Neural crest cell (in vitro differentiated cells): Measurements from ENCODE around the gene PLAC8L1. TPM values are rescaled to one million over a fixed set of nuclear protein-coding genes. Genes with fewer than 3 reads are reported as not detected.
"Not testable (repeated sequence)": the region's sequence is repeated elsewhere in the genome, so short reads cannot be mapped to it uniquely, and the experiment has no call there.

Experiments used
- DNase-seq: peaks from one replicate; pipeline ENCODE4 v3.0.0; 2021; ENCODE audit warnings: low read depth, mixed read lengths, low spot score
- H3K27ac Mint-ChIP-seq: one replicate; pipeline ENCODE4 v1.8.0; 2021; ENCODE audit warnings: mild to moderate bottlenecking, mixed read lengths; ENCODE audit not compliant: unreplicated experiment
- H3K27me3 Mint-ChIP-seq: 2 replicates; pipeline ENCODE4 v1.8.0; 2021; ENCODE audit warnings: low read depth, mild to moderate bottlenecking, mixed read lengths
- H3K36me3 Mint-ChIP-seq: 2 replicates; pipeline ENCODE4 v1.8.0; 2021; ENCODE audit warnings: low read depth, mild to moderate bottlenecking, mixed read lengths
- H3K4me1 Mint-ChIP-seq: 2 replicates; pipeline ENCODE4 v1.8.0; 2021; ENCODE audit warnings: mixed read lengths
- H3K4me3 Mint-ChIP-seq: one replicate; pipeline ENCODE4 v1.8.0; 2021; ENCODE audit warnings: mild to moderate bottlenecking, mixed read lengths
- H3K9me3 Mint-ChIP-seq: 2 replicates; pipeline ENCODE4 v1.8.0; 2021; ENCODE audit warnings: mixed read lengths
- CTCF ChIP-seq: fragments of 200-600 bp; sonication (generic); conservative IDR thresholded peaks from 2 replicates; pipeline ENCODE4 v1.5.0; 2021; ENCODE audit warnings: antibody characterized with exemption, mild to moderate bottlenecking
- total RNA-seq: library from RNA; stranded (reverse); gene quantifications from 2 replicates; pipeline ENCODE4 v1.2.1, GENCODE V29; 2021

PLAC8L1 gene
- total RNA-seq, 1 donor from 2014 or later, result 1.8 TPM

- Mint-ChIP-seq H3K27me3 (no peaks in the 10 kb centered on the region), H3K4me3 (no peak overlapping the region)
- DNase-seq, result no peak
These were observed 19.2 kb upstream of the PLAC8L1 start for GRCh38 chr5:146124580-146124979.

DNA sequence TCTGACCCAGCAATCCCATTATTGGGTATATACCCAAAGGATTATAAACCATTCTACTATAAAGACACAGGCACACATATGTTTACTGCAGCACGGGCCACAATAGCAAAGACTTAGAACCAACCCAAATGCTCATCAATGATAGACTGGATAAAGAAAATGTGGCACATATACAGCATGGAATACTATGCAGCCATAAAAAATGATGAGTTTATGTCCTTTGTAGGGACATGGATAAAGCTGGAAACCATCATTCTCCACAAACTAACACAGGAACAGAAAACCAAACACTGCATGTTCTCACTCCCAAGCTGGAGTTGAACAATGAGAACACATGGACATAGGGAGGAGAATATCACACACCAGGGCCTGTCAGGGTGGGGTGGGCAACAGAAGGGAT lies 16.1 kb upstream of the PLAC8L1 start:
- H3K4me1 Mint-ChIP-seq, H3K27me3 Mint-ChIP-seq, H3K4me3 Mint-ChIP-seq, DNase-seq, H3K27ac Mint-ChIP-seq, H3K9me3 Mint-ChIP-seq: not testable (repeated sequence)
- H3K36me3 Mint-ChIP-seq, result peaks cover 36% of the 10 kb centered on the region

More at GRCh38 chr5:146124580-146124979, 19.2 kb upstream of the PLAC8L1 start:
- Mint-ChIP-seq H3K36me3 (peaks cover 29% of the 10 kb centered on the region), H3K4me1 (no peaks in the 10 kb centered on the region), H3K27ac (no peak overlapping the region), H3K9me3 (no peaks in the 10 kb centered on the region)
- no peak for TF ChIP-seq CTCF

DNA sequence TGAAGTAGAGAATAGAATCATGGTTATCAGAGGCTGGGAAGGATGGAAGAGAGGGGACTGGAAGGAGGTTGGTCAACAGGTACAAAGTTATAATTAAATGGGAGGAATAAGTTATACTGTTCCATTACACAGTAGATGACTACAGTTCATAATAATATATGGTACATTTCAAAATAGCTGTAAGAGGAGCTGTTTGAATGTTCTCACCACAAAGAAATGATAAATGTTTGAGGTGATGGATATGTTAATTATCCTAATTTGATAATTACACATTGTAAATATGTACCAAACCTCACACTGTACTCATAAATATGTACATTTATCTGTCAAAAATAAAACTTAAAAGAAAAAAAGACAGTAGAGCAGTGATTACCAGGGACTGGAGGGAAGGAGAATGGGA lies 12.9 kb upstream of the PLAC8L1 start:
- Mint-ChIP-seq H3K36me3 (peaks cover 31% of the 10 kb centered on the region), H3K27me3 (no peaks in the 10 kb centered on the region), H3K4me1 (no peaks in the 10 kb centered on the region), H3K9me3 (no peaks in the 10 kb centered on the region), H3K4me3 (no peak overlapping the region), H3K27ac (no peak overlapping the region)
- no peak for DNase-seq
- TF ChIP-seq CTCF, result no peak

DNA sequence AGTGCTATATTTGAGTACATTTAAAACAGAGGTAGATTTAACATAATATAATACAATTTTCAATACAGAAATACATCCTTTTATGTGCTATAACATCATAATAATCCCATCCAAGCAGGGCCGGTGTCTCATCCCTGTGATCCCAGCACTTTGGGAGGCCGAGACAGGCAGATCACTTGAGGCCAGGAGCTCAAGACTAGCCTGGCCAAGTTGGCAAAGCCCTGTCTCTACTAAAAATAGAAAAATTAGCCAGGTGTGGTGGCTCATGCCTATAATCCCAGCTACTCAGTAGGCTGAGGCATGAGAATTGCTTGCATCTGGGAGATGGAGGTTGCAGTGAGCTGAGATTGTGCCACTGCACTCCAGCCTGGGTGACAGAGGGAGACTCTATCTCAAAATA lies 11.8 kb upstream of the PLAC8L1 start:
- H3K4me1 Mint-ChIP-seq, H3K27me3 Mint-ChIP-seq, DNase-seq, H3K4me3 Mint-ChIP-seq, H3K27ac Mint-ChIP-seq, H3K9me3 Mint-ChIP-seq: not testable (repeated sequence)
- H3K36me3 Mint-ChIP-seq, result peaks cover 25% of the 10 kb centered on the region

DNA sequence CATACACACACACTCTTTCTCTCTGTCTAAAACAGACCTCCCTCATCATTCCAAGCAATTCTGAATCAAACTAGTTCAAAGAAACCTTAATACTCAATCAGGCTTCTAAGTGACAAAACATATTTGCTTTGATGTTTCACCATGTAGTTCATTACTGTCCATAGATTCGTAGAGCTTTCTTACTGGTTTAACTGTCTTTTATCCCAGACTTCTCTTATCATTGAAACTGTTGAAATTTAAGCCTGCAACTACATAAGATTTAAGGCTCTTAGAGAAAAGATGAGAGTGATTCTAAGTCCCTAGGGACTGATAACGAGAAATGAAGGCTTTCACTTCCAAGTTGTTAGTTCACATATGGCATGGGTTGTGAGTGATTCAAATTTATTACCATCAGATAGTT lies 11.0 kb upstream of the PLAC8L1 start:
- DNase-seq, result no peak
- no peaks in the 10 kb centered on the region for H3K27me3 Mint-ChIP-seq
- peaks cover 19% of the 10 kb centered on the region for H3K36me3 Mint-ChIP-seq
- H3K27ac Mint-ChIP-seq, result peak overlapping the region; percentile 39
- H3K4me1 Mint-ChIP-seq, result no peaks in the 10 kb centered on the region
- no peak overlapping the region for H3K4me3 Mint-ChIP-seq
- no peaks in the 10 kb centered on the region for H3K9me3 Mint-ChIP-seq
- TF ChIP-seq CTCF, result no peak

- no peak for DNase-seq
- Mint-ChIP-seq H3K4me1 (no peaks in the 10 kb centered on the region), H3K36me3 (no peaks in the 10 kb centered on the region), H3K9me3 (no peaks in the 10 kb centered on the region), H3K27me3 (no peaks in the 10 kb centered on the region), H3K4me3 (no peak overlapping the region), H3K27ac (no peak overlapping the region)
- TF ChIP-seq CTCF, result no peak
These were observed 7.1 kb upstream of the PLAC8L1 start for GRCh38 chr5:146112476-146112875.

GRCh38 chr5:146111409-146111808 lies 6.0 kb upstream of the PLAC8L1 start:
- Mint-ChIP-seq H3K36me3 (no peaks in the 10 kb centered on the region), H3K4me1 (no peaks in the 10 kb centered on the region), H3K9me3 (no peaks in the 10 kb centered on the region), H3K27ac (no peak overlapping the region), H3K27me3 (no peaks in the 10 kb centered on the region), H3K4me3 (no peak overlapping the region)
- no peak for TF ChIP-seq CTCF
- DNase-seq, result no peak
